WTC11 (cell line): Measurements from ENCODE around the gene BICDL2. TPM values are rescaled to one million over a fixed set of nuclear protein-coding genes. Genes with fewer than 3 reads are reported as not detected.

ENCODE experiments used
- ATAC-seq: fragments of 200-7000 bp; cut with Tn5 transposase; 2 replicates; pipeline ENCODE4 v1.10.0; 2021; ENCODE audit warnings: mild to moderate bottlenecking, moderate library complexity
- CTCF ChIA-PET: fragments of 300-600 bp; sonication (Branson Sonifier 250); formaldehyde crosslinking; loops from one replicate; lab custom pipeline; 2021; ENCODE audit warnings: antibody characterized with exemption; lab: Charles Lee
- POLR2A ChIA-PET: fragments of 350-600 bp; sonication (Branson Sonifier 250); formaldehyde crosslinking; loops from one replicate; lab custom pipeline; 2021; ENCODE audit warnings: antibody characterized with exemption; lab: Charles Lee
- DNase-seq: peaks from one replicate; pipeline ENCODE4 v3.0.0; 2021; ENCODE audit warnings: low spot score
- H3K27ac Mint-ChIP-seq: 2 replicates; pipeline ENCODE4 v1.8.0; 2021; ENCODE audit warnings: mixed read lengths
- H3K27me3 Mint-ChIP-seq: 2 replicates; pipeline ENCODE4 v1.8.0; 2021; ENCODE audit warnings: low read depth, mild to moderate bottlenecking, moderate library complexity, mixed read lengths
- H3K36me3 Mint-ChIP-seq: 2 replicates; pipeline ENCODE4 v1.8.0; 2021; ENCODE audit warnings: mixed read lengths
- H3K4me1 Mint-ChIP-seq: 2 replicates; pipeline ENCODE4 v1.8.0; 2022; ENCODE audit warnings: mixed read lengths
- H3K4me3 Mint-ChIP-seq: 2 replicates; pipeline ENCODE4 v1.8.0; 2021; ENCODE audit warnings: mild to moderate bottlenecking, moderate library complexity, mixed read lengths
- H3K9me3 Mint-ChIP-seq: 2 replicates; pipeline ENCODE4 v1.8.0; 2021; ENCODE audit warnings: mixed read lengths
- ATF1 ChIP-seq: sonication (generic); formaldehyde crosslinking; IDR thresholded peaks from 2 replicates; pipeline ENCODE4 v1.8.1; 2023; ENCODE audit warnings: mild to moderate bottlenecking, moderate library complexity, missing genetic modification reagents
- ELF4 ChIP-seq: sonication (generic); formaldehyde crosslinking; IDR thresholded peaks from 2 replicates; pipeline ENCODE4 v1.8.1; 2022; ENCODE audit warnings: low read depth, mild to moderate bottlenecking, moderate library complexity, missing genetic modification reagents
- ETV6 ChIP-seq: sonication (generic); formaldehyde crosslinking; IDR thresholded peaks from 2 replicates; pipeline ENCODE4 v1.8.1; 2022; ENCODE audit warnings: mild to moderate bottlenecking, missing genetic modification reagents
- GRHL2 ChIP-seq: fragments of 250-450 bp; sonication (Bioruptor Pico); IDR thresholded peaks from 2 replicates; pipeline ENCODE4 v1.8.0; 2022; ENCODE audit warnings: mild to moderate bottlenecking, moderate library complexity; ENCODE audit not compliant: insufficient replicate concordance, severe bottlenecking
- JAZF1 ChIP-seq: fragments of 250-450 bp; sonication (Bioruptor Pico); IDR thresholded peaks from 2 replicates; pipeline ENCODE4 v1.9.0; 2021; ENCODE audit warnings: moderate library complexity, mild to moderate bottlenecking, inconsistent platforms
- JUN ChIP-seq: sonication (generic); formaldehyde crosslinking; IDR thresholded peaks from 2 replicates; pipeline ENCODE4 v1.8.0; 2023; ENCODE audit warnings: mild to moderate bottlenecking, missing genetic modification reagents
- MYBL2 ChIP-seq: sonication (generic); formaldehyde crosslinking; IDR thresholded peaks from 2 replicates; pipeline ENCODE4 v1.8.1; 2023; ENCODE audit warnings: mild to moderate bottlenecking, moderate library complexity, missing genetic modification reagents
- SMAD4 ChIP-seq: sonication (generic); formaldehyde crosslinking; IDR thresholded peaks from 2 replicates; pipeline ENCODE4 v1.8.0; 2022; ENCODE audit warnings: mild to moderate bottlenecking, missing genetic modification reagents
- TP53 ChIP-seq: sonication (generic); formaldehyde crosslinking; IDR thresholded peaks from 2 replicates; pipeline ENCODE4 v1.8.1; 2023; ENCODE audit warnings: mild to moderate bottlenecking, missing genetic modification reagents
- ZNF138 ChIP-seq: sonication (generic); formaldehyde crosslinking; conservative IDR thresholded peaks from 2 replicates; pipeline ENCODE4 v1.8.1; 2022; ENCODE audit warnings: mild to moderate bottlenecking, moderate library complexity, missing genetic modification reagents
- ZNF232 ChIP-seq: sonication (generic); formaldehyde crosslinking; IDR thresholded peaks from 2 replicates; pipeline ENCODE4 v1.8.0; 2022; ENCODE audit warnings: mild to moderate bottlenecking, missing genetic modification reagents
- ZNF396 ChIP-seq: fragments of 250-450 bp; sonication (Bioruptor Pico); IDR thresholded peaks from 2 replicates; pipeline ENCODE4 v1.8.0; 2021; ENCODE audit warnings: mild to moderate bottlenecking, moderate library complexity, borderline replicate concordance
- total RNA-seq: library from RNA; stranded (reverse); gene quantifications from 3 replicates; pipeline ENCODE4 v1.2.3, GENCODE V29; 2021
- TF ChIP-seq, protein P1 (sequence below): fragments of 250-450 bp; sonication (Bioruptor Pico); IDR thresholded peaks from 2 replicates; pipeline ENCODE4 v1.9.0; 2021; ENCODE audit warnings: mild to moderate bottlenecking
- TF ChIP-seq, protein P2 (sequence below): fragments of 250-450 bp; sonication (Bioruptor Pico); IDR thresholded peaks from 2 replicates; pipeline ENCODE4 v1.9.0; 2021; ENCODE audit warnings: mild to moderate bottlenecking
- TF ChIP-seq, protein P3 (sequence below): sonication (generic); formaldehyde crosslinking; IDR thresholded peaks from 2 replicates; pipeline ENCODE4 v1.8.1; 2023; ENCODE audit warnings: mild to moderate bottlenecking, missing genetic modification reagents
- TF ChIP-seq, protein P4 (sequence below): sonication (generic); formaldehyde crosslinking; conservative IDR thresholded peaks from 2 replicates; pipeline ENCODE4 v1.8.1; 2022; ENCODE audit warnings: mild to moderate bottlenecking, missing genetic modification reagents
- TF ChIP-seq, protein P5 (sequence below): sonication (generic); formaldehyde crosslinking; IDR thresholded peaks from 2 replicates; pipeline ENCODE4 v1.8.0; 2022; ENCODE audit warnings: missing genetic modification reagents
- TF ChIP-seq, protein P6 (sequence below): sonication (generic); formaldehyde crosslinking; IDR thresholded peaks from 2 replicates; pipeline ENCODE4 v1.8.0; 2022; ENCODE audit warnings: mild to moderate bottlenecking, missing genetic modification reagents
- TF ChIP-seq, protein P7 (sequence below): sonication (generic); formaldehyde crosslinking; IDR thresholded peaks from 2 replicates; pipeline ENCODE4 v1.8.1; 2023; ENCODE audit warnings: mild to moderate bottlenecking, missing genetic modification reagents, moderate library complexity
- TF ChIP-seq, protein P8 (sequence below): fragments of 250-450 bp; sonication (Bioruptor Pico); IDR thresholded peaks from 2 replicates; pipeline ENCODE4 v1.8.0; 2021; ENCODE audit warnings: mild to moderate bottlenecking

The BICDL2 gene
- total RNA-seq, 1 experiment from 2014 or later: 28.2 TPM

DNA sequence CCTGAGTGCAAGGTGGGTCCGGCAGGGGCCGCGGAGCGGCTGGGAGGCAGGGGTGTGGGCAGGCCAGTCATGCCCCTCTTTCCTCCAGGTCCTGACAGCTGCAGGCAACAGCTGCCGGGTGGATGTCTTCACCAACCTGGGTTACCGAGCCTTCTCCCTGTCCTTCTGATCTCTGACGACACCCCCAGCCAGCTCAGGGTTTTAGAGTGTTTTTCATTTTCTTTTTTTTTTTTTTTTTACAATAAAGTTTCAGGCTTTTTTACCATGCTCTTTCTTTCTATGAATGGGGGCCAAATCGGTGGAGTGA, 9.3 kb downstream of the BICDL2 start:
- Mint-ChIP-seq H3K9me3 (no peaks in the 10 kb centered on the region), H3K27ac (no peak overlapping the region), H3K4me1 (peaks cover 31% of the 10 kb centered on the region), H3K36me3 (peaks cover 23% of the 10 kb centered on the region)
- ATAC-seq (no peak), DNase-seq (no peak)
- CTCF ChIA-PET: interaction anchor here (0.6 to 9.8 kb wide), 42 partner anchors 7 to 305 kb away, joined by 3 to 355 read pairs (median 8); partner anchors contain the start of genes BICDL2, CLDN6, CLDN9 and FLYWCH2
- POLR2A ChIA-PET: interaction anchor here (0.5 to 17.1 kb wide), 18 partner anchors 8 to 1511 kb away, joined by 3 to 502 read pairs (median 5); partner anchors contain the start of genes BICDL2, CLDN6, CLDN9 and TNFRSF12A
- TF ChIP-seq, protein P1, sequence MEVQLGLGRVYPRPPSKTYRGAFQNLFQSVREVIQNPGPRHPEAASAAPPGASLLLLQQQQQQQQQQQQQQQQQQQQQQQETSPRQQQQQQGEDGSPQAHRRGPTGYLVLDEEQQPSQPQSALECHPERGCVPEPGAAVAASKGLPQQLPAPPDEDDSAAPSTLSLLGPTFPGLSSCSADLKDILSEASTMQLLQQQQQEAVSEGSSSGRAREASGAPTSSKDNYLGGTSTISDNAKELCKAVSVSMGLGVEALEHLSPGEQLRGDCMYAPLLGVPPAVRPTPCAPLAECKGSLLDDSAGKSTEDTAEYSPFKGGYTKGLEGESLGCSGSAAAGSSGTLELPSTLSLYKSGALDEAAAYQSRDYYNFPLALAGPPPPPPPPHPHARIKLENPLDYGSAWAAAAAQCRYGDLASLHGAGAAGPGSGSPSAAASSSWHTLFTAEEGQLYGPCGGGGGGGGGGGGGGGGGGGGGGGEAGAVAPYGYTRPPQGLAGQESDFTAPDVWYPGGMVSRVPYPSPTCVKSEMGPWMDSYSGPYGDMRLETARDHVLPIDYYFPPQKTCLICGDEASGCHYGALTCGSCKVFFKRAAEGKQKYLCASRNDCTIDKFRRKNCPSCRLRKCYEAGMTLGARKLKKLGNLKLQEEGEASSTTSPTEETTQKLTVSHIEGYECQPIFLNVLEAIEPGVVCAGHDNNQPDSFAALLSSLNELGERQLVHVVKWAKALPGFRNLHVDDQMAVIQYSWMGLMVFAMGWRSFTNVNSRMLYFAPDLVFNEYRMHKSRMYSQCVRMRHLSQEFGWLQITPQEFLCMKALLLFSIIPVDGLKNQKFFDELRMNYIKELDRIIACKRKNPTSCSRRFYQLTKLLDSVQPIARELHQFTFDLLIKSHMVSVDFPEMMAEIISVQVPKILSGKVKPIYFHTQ (CRISPR knock-in tag): no peak
- TF ChIP-seq TP53 (CRISPR knock-in tag): no peak
- no peak for TF ChIP-seq GRHL2 (CRISPR knock-in tag)
- TF ChIP-seq ETV6: no peak
- no peak for TF ChIP-seq JAZF1 (CRISPR knock-in tag)
- TF ChIP-seq SMAD4 (CRISPR knock-in tag): no peak
- TF ChIP-seq, protein P2, sequence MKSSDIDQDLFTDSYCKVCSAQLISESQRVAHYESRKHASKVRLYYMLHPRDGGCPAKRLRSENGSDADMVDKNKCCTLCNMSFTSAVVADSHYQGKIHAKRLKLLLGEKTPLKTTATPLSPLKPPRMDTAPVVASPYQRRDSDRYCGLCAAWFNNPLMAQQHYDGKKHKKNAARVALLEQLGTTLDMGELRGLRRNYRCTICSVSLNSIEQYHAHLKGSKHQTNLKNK: no peak
- TF ChIP-seq, protein P3, sequence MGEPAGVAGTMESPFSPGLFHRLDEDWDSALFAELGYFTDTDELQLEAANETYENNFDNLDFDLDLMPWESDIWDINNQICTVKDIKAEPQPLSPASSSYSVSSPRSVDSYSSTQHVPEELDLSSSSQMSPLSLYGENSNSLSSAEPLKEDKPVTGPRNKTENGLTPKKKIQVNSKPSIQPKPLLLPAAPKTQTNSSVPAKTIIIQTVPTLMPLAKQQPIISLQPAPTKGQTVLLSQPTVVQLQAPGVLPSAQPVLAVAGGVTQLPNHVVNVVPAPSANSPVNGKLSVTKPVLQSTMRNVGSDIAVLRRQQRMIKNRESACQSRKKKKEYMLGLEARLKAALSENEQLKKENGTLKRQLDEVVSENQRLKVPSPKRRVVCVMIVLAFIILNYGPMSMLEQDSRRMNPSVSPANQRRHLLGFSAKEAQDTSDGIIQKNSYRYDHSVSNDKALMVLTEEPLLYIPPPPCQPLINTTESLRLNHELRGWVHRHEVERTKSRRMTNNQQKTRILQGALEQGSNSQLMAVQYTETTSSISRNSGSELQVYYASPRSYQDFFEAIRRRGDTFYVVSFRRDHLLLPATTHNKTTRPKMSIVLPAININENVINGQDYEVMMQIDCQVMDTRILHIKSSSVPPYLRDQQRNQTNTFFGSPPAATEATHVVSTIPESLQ (CRISPR knock-in tag): no peak
- TF ChIP-seq, protein P4, sequence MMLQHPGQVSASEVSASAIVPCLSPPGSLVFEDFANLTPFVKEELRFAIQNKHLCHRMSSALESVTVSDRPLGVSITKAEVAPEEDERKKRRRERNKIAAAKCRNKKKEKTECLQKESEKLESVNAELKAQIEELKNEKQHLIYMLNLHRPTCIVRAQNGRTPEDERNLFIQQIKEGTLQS: no peak
- TF ChIP-seq ATF1: no peak
- no peak for TF ChIP-seq ZNF138 (CRISPR knock-in tag)
- TF ChIP-seq ZNF396: no peak
- TF ChIP-seq, protein P5, sequence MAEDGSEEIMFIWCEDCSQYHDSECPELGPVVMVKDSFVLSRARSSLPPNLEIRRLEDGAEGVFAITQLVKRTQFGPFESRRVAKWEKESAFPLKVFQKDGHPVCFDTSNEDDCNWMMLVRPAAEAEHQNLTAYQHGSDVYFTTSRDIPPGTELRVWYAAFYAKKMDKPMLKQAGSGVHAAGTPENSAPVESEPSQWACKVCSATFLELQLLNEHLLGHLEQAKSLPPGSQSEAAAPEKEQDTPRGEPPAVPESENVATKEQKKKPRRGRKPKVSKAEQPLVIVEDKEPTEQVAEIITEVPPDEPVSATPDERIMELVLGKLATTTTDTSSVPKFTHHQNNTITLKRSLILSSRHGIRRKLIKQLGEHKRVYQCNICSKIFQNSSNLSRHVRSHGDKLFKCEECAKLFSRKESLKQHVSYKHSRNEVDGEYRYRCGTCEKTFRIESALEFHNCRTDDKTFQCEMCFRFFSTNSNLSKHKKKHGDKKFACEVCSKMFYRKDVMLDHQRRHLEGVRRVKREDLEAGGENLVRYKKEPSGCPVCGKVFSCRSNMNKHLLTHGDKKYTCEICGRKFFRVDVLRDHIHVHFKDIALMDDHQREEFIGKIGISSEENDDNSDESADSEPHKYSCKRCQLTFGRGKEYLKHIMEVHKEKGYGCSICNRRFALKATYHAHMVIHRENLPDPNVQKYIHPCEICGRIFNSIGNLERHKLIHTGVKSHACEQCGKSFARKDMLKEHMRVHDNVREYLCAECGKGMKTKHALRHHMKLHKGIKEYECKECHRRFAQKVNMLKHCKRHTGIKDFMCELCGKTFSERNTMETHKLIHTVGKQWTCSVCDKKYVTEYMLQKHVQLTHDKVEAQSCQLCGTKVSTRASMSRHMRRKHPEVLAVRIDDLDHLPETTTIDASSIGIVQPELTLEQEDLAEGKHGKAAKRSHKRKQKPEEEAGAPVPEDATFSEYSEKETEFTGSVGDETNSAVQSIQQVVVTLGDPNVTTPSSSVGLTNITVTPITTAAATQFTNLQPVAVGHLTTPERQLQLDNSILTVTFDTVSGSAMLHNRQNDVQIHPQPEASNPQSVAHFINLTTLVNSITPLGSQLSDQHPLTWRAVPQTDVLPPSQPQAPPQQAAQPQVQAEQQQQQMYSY (CRISPR knock-in tag): no peak
- no peak for TF ChIP-seq MYBL2
- no peak for TF ChIP-seq ELF4 (CRISPR knock-in tag)
- TF ChIP-seq, protein P6, sequence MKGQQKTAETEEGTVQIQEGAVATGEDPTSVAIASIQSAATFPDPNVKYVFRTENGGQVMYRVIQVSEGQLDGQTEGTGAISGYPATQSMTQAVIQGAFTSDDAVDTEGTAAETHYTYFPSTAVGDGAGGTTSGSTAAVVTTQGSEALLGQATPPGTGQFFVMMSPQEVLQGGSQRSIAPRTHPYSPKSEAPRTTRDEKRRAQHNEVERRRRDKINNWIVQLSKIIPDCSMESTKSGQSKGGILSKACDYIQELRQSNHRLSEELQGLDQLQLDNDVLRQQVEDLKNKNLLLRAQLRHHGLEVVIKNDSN: no peak
- TF ChIP-seq, protein P7, sequence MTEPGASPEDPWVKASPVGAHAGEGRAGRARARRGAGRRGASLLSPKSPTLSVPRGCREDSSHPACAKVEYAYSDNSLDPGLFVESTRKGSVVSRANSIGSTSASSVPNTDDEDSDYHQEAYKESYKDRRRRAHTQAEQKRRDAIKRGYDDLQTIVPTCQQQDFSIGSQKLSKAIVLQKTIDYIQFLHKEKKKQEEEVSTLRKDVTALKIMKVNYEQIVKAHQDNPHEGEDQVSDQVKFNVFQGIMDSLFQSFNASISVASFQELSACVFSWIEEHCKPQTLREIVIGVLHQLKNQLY (CRISPR knock-in tag): no peak
- no peak for TF ChIP-seq JUN (CRISPR knock-in tag)
- TF ChIP-seq ZNF232 (CRISPR knock-in tag): no peak
- TF ChIP-seq, protein P8, sequence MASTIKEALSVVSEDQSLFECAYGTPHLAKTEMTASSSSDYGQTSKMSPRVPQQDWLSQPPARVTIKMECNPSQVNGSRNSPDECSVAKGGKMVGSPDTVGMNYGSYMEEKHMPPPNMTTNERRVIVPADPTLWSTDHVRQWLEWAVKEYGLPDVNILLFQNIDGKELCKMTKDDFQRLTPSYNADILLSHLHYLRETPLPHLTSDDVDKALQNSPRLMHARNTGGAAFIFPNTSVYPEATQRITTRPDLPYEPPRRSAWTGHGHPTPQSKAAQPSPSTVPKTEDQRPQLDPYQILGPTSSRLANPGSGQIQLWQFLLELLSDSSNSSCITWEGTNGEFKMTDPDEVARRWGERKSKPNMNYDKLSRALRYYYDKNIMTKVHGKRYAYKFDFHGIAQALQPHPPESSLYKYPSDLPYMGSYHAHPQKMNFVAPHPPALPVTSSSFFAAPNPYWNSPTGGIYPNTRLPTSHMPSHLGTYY (CRISPR knock-in tag): no peak
- TF ChIP-seq, all 79 proteins: peak for 0
- peak overlapping the region; percentile 36; the same call in 1 of the 2 replicates for H3K4me3 Mint-ChIP-seq
- H3K27me3 Mint-ChIP-seq: no peaks in the 10 kb centered on the region
